IPS-NIHi7 (cell line): ENCODE results near the gene KRT80.

Source experiments
- DNase-seq: peaks from one replicate; pipeline ENCODE4 v3.0.0; 2012; ENCODE audit warnings: mixed read lengths; ENCODE audit errors: extremely low spot score

The KRT80 gene

GRCh38 chr12:52210925-52211650 is 19.3 kb upstream of the KRT80 start:
- DNase-seq = no peak

DNA sequence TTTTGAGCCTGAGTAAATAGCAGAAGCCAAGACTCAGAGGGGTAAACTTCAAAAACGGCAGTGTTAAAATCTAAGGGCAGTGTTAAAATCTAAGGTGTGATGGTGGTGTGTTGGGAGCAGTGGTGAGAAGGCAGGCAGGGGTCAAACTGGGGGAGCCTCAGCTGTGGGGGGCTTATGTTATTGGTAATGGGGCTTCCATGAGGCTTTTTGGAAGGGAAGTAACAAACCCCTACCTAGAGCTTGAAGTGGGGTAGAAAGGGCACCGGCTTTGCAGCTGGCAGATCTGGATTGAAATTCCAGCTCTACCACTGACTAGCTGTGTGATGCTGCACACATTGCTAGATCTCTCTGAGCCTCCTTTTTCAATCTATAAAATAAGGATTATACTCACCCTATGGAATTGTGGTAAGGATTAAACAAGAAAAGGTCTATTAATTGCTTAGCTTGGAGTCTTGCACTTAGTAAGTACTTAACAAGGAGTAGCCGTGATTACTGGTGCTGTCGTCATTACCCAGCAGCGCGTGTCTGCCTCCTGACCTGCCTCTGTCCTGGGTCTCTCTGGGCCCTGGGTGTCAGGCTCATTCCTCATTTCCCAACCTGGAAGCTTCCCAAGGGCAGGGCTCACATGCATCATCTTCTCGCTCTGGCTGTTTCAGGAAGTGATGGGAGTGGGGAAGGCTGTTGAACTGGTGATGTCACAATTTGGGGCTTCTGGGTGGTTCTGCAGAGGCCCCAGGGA is 18.5 kb upstream of the KRT80 start:
- DNase-seq = no peak

DNA sequence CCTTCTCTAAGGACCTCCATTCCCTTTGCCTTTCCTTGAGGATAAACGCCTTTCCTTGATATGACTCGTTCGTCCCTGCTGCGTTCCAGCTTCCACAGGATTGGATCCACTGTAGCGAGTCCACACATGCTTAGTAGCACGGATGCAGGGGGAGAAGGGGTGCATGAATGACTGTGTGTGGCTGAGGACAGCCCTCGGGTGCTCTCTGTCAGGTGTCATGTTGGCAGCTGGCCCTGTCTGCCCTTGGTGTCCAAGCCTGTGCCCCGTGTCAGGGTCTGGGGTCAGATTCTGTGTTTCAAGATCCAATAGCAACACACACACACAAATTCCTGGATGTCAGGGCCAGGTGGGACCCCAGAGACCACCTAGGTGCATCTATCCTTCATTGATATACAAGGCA is 17.5 kb upstream of the KRT80 start:
- DNase-seq = no peak

- DNase-seq = no peak
Measured at GRCh38 chr12:52208424-52209165, 16.8 kb upstream of the KRT80 start.

DNA sequence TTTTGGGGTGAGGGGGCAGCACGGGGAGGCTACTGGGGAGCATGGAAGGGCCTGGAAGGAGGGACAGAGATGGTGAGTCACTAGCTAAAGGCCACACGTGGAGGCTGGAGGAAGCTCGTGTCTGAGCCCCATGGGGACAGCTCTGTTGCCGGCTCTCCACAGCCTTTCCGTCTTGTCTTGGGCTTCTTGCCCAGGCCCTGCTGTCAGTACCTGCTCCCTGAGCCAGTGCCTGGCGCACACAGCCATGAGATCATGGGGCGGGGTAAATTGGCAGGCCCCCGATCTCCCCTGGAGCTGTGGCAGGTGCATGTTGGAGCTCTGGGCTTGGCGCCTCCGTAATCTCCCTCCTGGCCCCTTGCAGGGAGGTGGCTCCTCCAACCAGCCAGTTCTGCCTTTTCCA is 16.1 kb upstream of the KRT80 start:
- no peak for DNase-seq

DNA sequence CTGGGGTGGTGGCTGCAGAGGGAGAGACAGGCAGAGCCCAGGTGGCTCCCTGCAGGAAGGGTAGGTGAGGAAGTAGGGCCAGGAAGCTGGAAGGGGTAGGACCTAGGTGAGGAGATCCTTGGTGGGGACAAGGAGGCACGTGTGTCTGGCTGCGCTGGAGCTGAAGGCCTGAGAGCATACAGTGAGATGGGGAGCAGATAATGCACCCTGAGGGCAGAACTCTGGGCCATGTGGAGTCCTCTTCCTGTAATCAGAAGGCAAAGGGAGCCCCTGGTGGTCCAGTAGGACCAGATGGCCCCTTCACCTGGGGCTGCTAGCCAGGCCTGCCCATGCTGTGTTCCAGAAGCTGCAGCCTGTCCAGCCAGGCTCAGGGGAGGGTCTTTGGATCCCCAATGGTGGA is 15.3 kb upstream of the KRT80 start:
- no peak for DNase-seq

- DNase-seq = no peak
Measured at GRCh38 chr12:52206304-52207040, 14.7 kb upstream of the KRT80 start.

GRCh38 chr12:52205612-52206303 is 13.9 kb upstream of the KRT80 start:
- DNase-seq = no peak

GRCh38 chr12:52204931-52205505 is 13.2 kb upstream of the KRT80 start:
- no peak for DNase-seq

GRCh38 chr12:52204095-52204930 is 12.5 kb upstream of the KRT80 start:
- DNase-seq = no peak

DNA sequence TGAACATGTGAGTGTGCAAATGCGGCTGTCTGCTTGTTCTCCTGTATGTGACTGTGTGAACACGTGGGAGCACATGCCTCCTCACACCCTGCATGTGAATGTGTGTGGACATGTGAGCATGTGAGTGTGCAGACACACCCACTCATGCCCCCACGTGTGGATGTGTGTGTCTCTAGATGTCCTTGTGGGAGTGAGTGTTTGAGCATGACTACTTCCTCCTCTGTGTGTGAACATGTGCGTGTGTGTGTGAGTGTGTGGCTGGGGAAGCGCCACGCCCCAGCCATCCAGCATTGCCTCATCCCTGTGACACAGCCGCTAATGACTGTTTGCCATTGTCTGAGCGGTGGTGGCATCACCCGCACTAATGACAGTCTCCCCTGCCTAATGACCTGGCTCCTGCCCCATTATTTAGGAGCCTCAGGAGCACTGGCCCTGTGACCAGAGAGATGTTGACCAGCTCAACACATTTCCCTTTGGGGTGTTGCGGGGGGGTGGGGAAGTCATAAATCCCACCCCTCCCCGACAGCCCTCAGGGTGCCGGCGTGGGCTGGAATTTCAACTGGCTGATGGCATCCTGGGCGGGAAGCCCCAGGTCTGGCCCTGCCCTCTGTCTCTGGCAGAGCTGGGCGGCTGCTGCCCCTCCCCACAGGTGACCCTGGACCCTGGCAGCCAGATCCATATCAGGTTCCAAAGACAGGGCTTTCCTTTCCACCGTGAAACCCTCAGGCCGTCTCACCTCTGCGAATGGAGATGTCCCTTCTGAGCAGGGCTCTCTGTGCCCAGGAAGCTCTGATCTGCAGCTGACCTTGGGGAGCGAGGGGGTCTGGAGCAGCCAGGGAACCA is 11.5 kb upstream of the KRT80 start:
- no peak for DNase-seq

GRCh38 chr12:52202361-52203078 is 10.7 kb upstream of the KRT80 start:
- DNase-seq = no peak

GRCh38 chr12:52201451-52201839 is 9.6 kb upstream of the KRT80 start:
- no peak for DNase-seq

DNA sequence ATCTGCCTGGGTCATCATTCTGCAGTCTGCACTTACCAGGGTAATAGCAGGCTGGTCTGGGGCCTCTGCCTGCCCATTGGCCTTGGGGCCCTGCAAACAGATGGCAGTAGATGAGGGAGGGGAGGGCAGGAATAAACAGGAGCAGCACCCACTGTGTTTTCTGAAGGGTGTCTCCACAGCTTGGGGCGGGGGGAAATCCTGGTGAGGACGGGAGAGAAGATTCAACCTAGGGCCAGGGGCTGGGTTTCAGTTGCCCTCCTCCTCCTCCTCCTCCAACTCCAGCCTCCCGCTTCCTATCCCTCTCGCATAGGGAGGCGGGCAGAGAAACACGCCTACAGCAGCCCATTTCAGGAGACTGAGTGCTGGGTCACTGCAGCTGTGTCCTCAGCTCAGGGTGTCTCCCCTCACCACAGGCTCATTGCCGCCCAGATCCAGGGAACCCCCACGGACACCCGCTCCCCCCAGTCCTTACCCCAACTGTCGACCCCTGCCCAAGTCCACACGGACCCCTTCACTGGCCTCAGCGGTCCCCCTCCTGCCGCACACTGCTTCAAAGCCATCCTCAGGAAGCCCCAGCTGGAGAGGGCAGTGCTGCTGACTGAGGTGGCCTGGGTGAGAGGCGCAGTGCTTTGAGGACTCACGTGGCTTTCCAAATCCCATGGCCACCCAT is 9.1 kb upstream of the KRT80 start:
- DNase-seq = no peak

GRCh38 chr12:52200086-52200780 is 8.4 kb upstream of the KRT80 start:
- peak; percentile 78 for DNase-seq

DNA sequence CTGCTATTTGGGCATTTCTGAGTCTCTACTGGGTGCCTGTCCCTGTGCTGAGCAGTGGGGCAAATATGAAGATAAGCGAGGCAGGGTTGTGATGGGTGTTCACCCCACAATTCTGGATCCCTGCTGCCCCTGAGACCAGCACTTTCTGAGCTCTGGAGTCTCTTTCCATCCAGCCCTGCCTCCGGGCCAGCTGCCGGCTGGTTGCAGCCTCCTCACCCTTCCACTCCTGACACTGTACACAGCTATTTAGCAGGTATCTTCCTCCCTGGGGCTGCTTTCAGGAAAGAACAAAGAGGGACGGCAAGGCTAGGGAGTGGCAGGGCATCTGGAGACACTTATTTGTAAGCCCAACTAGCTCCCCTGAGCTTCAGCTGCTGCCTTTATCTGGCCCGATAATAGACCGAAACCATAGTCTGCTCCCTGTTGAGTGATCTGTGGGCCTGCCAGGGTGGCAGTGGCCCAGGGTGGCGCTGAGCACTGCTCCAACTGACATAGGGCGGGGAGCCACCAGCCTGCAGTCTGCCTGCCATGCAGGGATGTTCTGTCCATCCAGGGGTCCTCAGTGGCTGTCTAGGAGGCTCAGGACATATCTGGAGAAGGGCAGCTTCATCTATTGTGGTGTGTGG is 7.6 kb upstream of the KRT80 start:
- no peak for DNase-seq
